HCT116 (cell line): ENCODE results near the gene MINDY3. TPM values are rescaled to one million over a fixed set of nuclear protein-coding genes. Genes with fewer than 3 reads are reported as not detected.
A peak's percentile ranks its signal among the peaks of the same experiment; 100 is the strongest.

ENCODE experiments used
- ATAC-seq: fragments of 200-7000 bp; cut with Tn5 transposase; 2 replicates; pipeline ENCODE4 v1.9.1; 2020; ENCODE audit warnings: mild to moderate bottlenecking, moderate library complexity
- BruUV-seq: library from RNA; stranded (reverse); fragments of 400-500 nt; replicated peaks from 2 replicates; lab custom pipeline; 2021; lab: Mats Ljungman, UMichigan
- CTCF ChIA-PET: fragments of 300-600 bp; sonication (Branson Sonifier 250); formaldehyde crosslinking; loops from one replicate; lab custom pipeline; 2021; ENCODE audit warnings: antibody characterized with exemption; lab: Charles Lee
- POLR2A ChIA-PET: fragments of 300-600, 350-600 bp; sonication (Branson Sonifier 250); formaldehyde crosslinking; loops from one replicate; lab custom pipeline; 2021; ENCODE audit warnings: antibody characterized with exemption; lab: Charles Lee
- RAD21 ChIA-PET, 2 experiments: fragments of 300-600 bp; sonication (Branson Sonifier 250); formaldehyde crosslinking; loops; one replicate each; lab custom pipeline; 2023; ENCODE audit warnings: low total read pairs in 2 of 2; ENCODE audit not compliant: uncharacterized antibody in 2 of 2, unreplicated experiment in 2 of 2, low non-redundant PET in 1 of 2; lab: Charles Lee
- DNase-seq: peaks from one replicate; pipeline ENCODE4 v3.0.0-alpha.2; 2010; ENCODE audit warnings: low read depth, low spot score
- H2AFZ ChIP-seq: fragments of 200-600 bp; shearing (Covaris generic), sonication (generic); 2 replicates; pipeline ENCODE4 v1.6.1; 2017; ENCODE audit warnings: low read depth, mixed run types, mixed read lengths, antibody characterized with exemption, low read length; ENCODE audit not compliant: poor library complexity, severe bottlenecking
- H3K27ac ChIP-seq: 2 replicates; pipeline ENCODE4 v1.5.1; 2012; ENCODE audit warnings: low read depth, low read length
- H3K27me3 ChIP-seq: fragments of 200-600 bp; sonication (generic); 2 replicates; pipeline ENCODE4 v1.6.1; 2016; ENCODE audit warnings: mixed run types, low read length, mixed read lengths; ENCODE audit not compliant: insufficient read depth
- H3K36me3 ChIP-seq, 2 experiments: fragments of 200-500 bp in 1 of 2; fragments of 200-600 bp in 1 of 2; sonication (Bioruptor generic) in 1 of 2; sonication (generic) in 1 of 2; 2 replicates each; pipeline versions ENCODE4 v1.5.1 to v1.6.1; 2014 to 2016; ENCODE audit warnings: low read length in 2 of 2, inconsistent platforms in 1 of 2, mixed read lengths in 1 of 2, mixed run types in 1 of 2; ENCODE audit not compliant: insufficient read depth in 2 of 2, control insufficient read depth in 1 of 2
- H3K4me1 ChIP-seq, 2 experiments: fragments of 200-600 bp in 1 of 2; sonication (generic) in 1 of 2; 2 replicates each; pipeline versions ENCODE4 v1.5.1 to v1.6.1; 2012 to 2017; ENCODE audit warnings: low read length in 2 of 2, inconsistent platforms in 1 of 2, mild to moderate bottlenecking in 1 of 2, mixed read lengths in 1 of 2, mixed run types in 1 of 2, moderate library complexity in 1 of 2; ENCODE audit not compliant: insufficient read depth in 2 of 2, control insufficient read depth in 1 of 2
- H3K4me2 ChIP-seq: fragments of 200-600 bp; sonication (generic); 2 replicates; pipeline ENCODE4 v1.6.1; 2017; ENCODE audit warnings: mixed run types, low read length, mixed read lengths
- H3K4me3 ChIP-seq, 2 experiments: fragments of 200-600 bp in 1 of 2; sonication (generic) in 1 of 2; replicated peaks in 1 of 2; 2 replicates each; pipeline ENCODE4 v1.5.1; 2011 to 2016; ENCODE audit warnings: low read length in 2 of 2, control low read depth in 1 of 2, low read depth in 1 of 2, mild to moderate bottlenecking in 1 of 2, mixed read lengths in 1 of 2, mixed run types in 1 of 2
- H3K79me2 ChIP-seq: fragments of 200-600 bp; sonication (generic); 2 replicates; pipeline ENCODE4 v1.6.1; 2017; ENCODE audit warnings: mild to moderate bottlenecking, mixed run types, low read length, moderate library complexity, mixed read lengths; ENCODE audit not compliant: insufficient read depth
- H3K9ac ChIP-seq: fragments of 200-600 bp; sonication (generic); 2 replicates; pipeline ENCODE4 v1.6.1; 2016; ENCODE audit warnings: low read length, mixed read lengths
- H3K9me2 ChIP-seq: fragments of 200-600 bp; sonication (generic), shearing (Covaris generic); 2 replicates; pipeline ENCODE4 v1.6.1; 2017; ENCODE audit warnings: mixed run types, mild to moderate bottlenecking, moderate library complexity; ENCODE audit not compliant: insufficient read depth
- H3K9me3 ChIP-seq, 2 experiments: fragments of 200-500 bp in 1 of 2; fragments of 200-600 bp in 1 of 2; sonication (Bioruptor generic) in 1 of 2; sonication (generic) in 1 of 2; 2 replicates each; pipeline ENCODE4 v1.6.1; 2014 to 2017; ENCODE audit warnings: low read length in 2 of 2, mixed read lengths in 2 of 2, inconsistent platforms in 1 of 2, low read depth in 1 of 2, mild to moderate bottlenecking in 1 of 2, mixed run types in 1 of 2, moderate library complexity in 1 of 2; ENCODE audit not compliant: control insufficient read depth in 1 of 2, insufficient read depth in 1 of 2
- H4K20me1 ChIP-seq: fragments of 200-600 bp; sonication (generic), shearing (Covaris generic); 2 replicates; pipeline ENCODE4 v1.6.1; 2017; ENCODE audit warnings: mixed run types, mild to moderate bottlenecking, moderate library complexity; ENCODE audit not compliant: insufficient read depth
- EZH2phosphoT487 ChIP-seq: fragments of 200-600 bp; IDR thresholded peaks from 2 replicates; pipeline ENCODE4 v1.6.1; 2018; ENCODE audit warnings: antibody characterized with exemption, borderline replicate concordance
- MAX ChIP-seq: IDR thresholded peaks from 2 replicates; pipeline ENCODE4 v1.6.1; 2012
- POLR2A ChIP-seq: IDR thresholded peaks from 2 replicates; pipeline ENCODE4 v1.7.0; 2011; ENCODE audit warnings: borderline replicate concordance; ENCODE audit not compliant: insufficient read depth, insufficient read length; ENCODE audit errors: extremely low read depth
- POLR2AphosphoS5 ChIP-seq: IDR thresholded peaks from 2 replicates; pipeline ENCODE4 v1.6.1; 2011; ENCODE audit warnings: mild to moderate bottlenecking, low read depth, low read length, moderate library complexity
- RAD21 ChIP-seq: IDR thresholded peaks from 2 replicates; pipeline ENCODE4 v1.6.1; 2012; ENCODE audit warnings: low read depth, mild to moderate bottlenecking
- REST ChIP-seq: IDR thresholded peaks from 2 replicates; pipeline ENCODE4 v1.6.1; 2012; ENCODE audit warnings: low read depth
- SIN3A ChIP-seq: IDR thresholded peaks from 2 replicates; pipeline ENCODE4 v1.6.1; 2012; ENCODE audit warnings: low read depth
- SP1 ChIP-seq: IDR thresholded peaks from 2 replicates; pipeline ENCODE4 v1.6.1; 2012; ENCODE audit warnings: low read depth
- YY1 ChIP-seq: IDR thresholded peaks from 2 replicates; pipeline ENCODE4 v1.6.1; 2011; ENCODE audit warnings: low read length, low read depth, moderate library complexity, mild to moderate bottlenecking; ENCODE audit not compliant: insufficient replicate concordance; ENCODE audit errors: extremely low read depth
- ZFX ChIP-seq: fragments of 450-650 bp; IDR thresholded peaks from 2 replicates; pipeline ENCODE4 v1.6.1; 2017
- intact Hi-C: fragments of 100-400 bp; cut with micrococcal nuclease; formaldehyde crosslinking; loops from 2 replicates; pipeline ENCODE4 v1.10.0; 2022
- total RNA-seq: library from RNA; stranded (reverse); gene quantifications from one replicate; pipeline ENCODE4 v1.2.1, GENCODE V29; 2021; ENCODE audit not compliant: unreplicated experiment
- TF ChIP-seq, protein P1 (sequence below), 3 experiments: fragments of 200-600 bp in 1 of 3; sonication (generic) in 1 of 3; IDR thresholded peaks in 2 of 3; conservative IDR thresholded peaks in 1 of 3; 2 replicates each; pipeline ENCODE4 v1.5.1; 2012 to 2017; ENCODE audit warnings: low read depth in 2 of 3, low read length in 2 of 3, antibody characterized with exemption in 1 of 3, borderline replicate concordance in 1 of 3, control low read depth in 1 of 3, mild to moderate bottlenecking in 1 of 3, mixed read lengths in 1 of 3, mixed run types in 1 of 3, moderate library complexity in 1 of 3; ENCODE audit not compliant: insufficient read depth in 1 of 3
- TF ChIP-seq, protein P2 (sequence below): IDR thresholded peaks from 2 replicates; pipeline ENCODE4 v1.6.1; 2012

The MINDY3 gene
- total RNA-seq, 1 experiment from 2014 or later = 15.5 TPM

GRCh38 chr10:15856328-15857015 is 3.8 kb downstream of the MINDY3 start:
- Histone ChIP-seq H2AFZ (no peak overlapping the region), H3K4me2 (peak overlapping the region; percentile 19; the same call in 1 of the 2 replicates), H3K79me2 (peaks cover 67% of the 10 kb centered on the region), H3K9ac (no peak overlapping the region), H3K27me3 (no peaks in the 10 kb centered on the region), H3K4me3 (no peak overlapping the region), H3K9me2 (no peaks in the 10 kb centered on the region), H3K9me3 (no peaks in the 10 kb centered on the region), H4K20me1 (no peaks in the 10 kb centered on the region), H3K27ac (no peak overlapping the region), H3K36me3 (no peaks in the 10 kb centered on the region), H3K4me1 (peaks cover 11 to 23% of the 10 kb centered on the region in 2 experiments; a peak in 3 of 4 replicates)
- POLR2A ChIA-PET = no interaction called here
- DNase-seq (no peak), ATAC-seq (no peak)
- TF ChIP-seq POLR2A (no peak), RAD21 (no peak), REST (no peak), EZH2phosphoT487 (no peak), SP1 (no peak), ZFX (no peak), SIN3A (no peak), POLR2AphosphoS5 (no peak), YY1 (no peak), MAX (no peak)
- TF ChIP-seq, protein P1, sequence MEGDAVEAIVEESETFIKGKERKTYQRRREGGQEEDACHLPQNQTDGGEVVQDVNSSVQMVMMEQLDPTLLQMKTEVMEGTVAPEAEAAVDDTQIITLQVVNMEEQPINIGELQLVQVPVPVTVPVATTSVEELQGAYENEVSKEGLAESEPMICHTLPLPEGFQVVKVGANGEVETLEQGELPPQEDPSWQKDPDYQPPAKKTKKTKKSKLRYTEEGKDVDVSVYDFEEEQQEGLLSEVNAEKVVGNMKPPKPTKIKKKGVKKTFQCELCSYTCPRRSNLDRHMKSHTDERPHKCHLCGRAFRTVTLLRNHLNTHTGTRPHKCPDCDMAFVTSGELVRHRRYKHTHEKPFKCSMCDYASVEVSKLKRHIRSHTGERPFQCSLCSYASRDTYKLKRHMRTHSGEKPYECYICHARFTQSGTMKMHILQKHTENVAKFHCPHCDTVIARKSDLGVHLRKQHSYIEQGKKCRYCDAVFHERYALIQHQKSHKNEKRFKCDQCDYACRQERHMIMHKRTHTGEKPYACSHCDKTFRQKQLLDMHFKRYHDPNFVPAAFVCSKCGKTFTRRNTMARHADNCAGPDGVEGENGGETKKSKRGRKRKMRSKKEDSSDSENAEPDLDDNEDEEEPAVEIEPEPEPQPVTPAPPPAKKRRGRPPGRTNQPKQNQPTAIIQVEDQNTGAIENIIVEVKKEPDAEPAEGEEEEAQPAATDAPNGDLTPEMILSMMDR (IDR thresholded peaks at IDR 0.05 in 2 of 3, conservative IDR thresholded peaks at IDR 0.05 in 1 of 3; ENCODE audit: borderline replicate concordance in 1 of 3, insufficient read depth in 1 of 3, low read depth in 2 of 3, low read length in 2 of 3) = no peak
- TF ChIP-seq, protein P2, sequence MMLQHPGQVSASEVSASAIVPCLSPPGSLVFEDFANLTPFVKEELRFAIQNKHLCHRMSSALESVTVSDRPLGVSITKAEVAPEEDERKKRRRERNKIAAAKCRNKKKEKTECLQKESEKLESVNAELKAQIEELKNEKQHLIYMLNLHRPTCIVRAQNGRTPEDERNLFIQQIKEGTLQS = no peak
- no TSS peak for BruUV-seq
- intact Hi-C loops = no loop called here
- RAD21 ChIA-PET = no interaction called here
- CTCF ChIA-PET = interaction anchor here (1.0 kb wide), 1 partner anchor 46 kb away, joined by 3 read pairs; no protein-coding TSS in a partner anchor
